GM18861 (cell line): Measurements from ENCODE around the gene CLEC4G.
A peak's percentile ranks its signal among the peaks of the same experiment; 100 is the strongest.

ENCODE experiments used
- ATAC-seq: cut with Tn5 transposase; IDR thresholded peaks from one replicate; pipeline ENCODE4 v1.9.1; 2021; ENCODE audit not compliant: unreplicated experiment

The CLEC4G gene

GRCh38 chr19:7698583-7698982 lies 33.3 kb downstream of the CLEC4G start:
- no peak for ATAC-seq

GRCh38 chr19:7697721-7698287 lies 34.1 kb downstream of the CLEC4G start:
- ATAC-seq: no peak

GRCh38 chr19:7694499-7694898 lies 37.4 kb downstream of the CLEC4G start:
- no peak for ATAC-seq

- no peak for ATAC-seq
Measured at GRCh38 chr19:7692417-7693088, 39.4 kb downstream of the CLEC4G start.

- no peak for ATAC-seq
Measured at GRCh38 chr19:7691497-7691896, 40.4 kb downstream of the CLEC4G start.

- ATAC-seq: no peak
Measured at GRCh38 chr19:7690779-7691258, 41.1 kb downstream of the CLEC4G start.

GRCh38 chr19:7689165-7689564 lies 42.7 kb downstream of the CLEC4G start:
- no peak for ATAC-seq

GRCh38 chr19:7687177-7687576 lies 44.7 kb downstream of the CLEC4G start:
- no peak for ATAC-seq

- ATAC-seq: no peak
Measured at GRCh38 chr19:7685546-7686445, 46.1 kb downstream of the CLEC4G start.

GRCh38 chr19:7682175-7682855 lies 49.6 kb downstream of the CLEC4G start:
- no peak for ATAC-seq

- no peak for ATAC-seq
Measured at GRCh38 chr19:7681340-7682174, 50.4 kb downstream of the CLEC4G start.

- ATAC-seq: peak; percentile 50
Measured at GRCh38 chr19:7680606-7681339, 51.1 kb downstream of the CLEC4G start, which contains the start of gene TRAPPC5. Gene TRAPPC5 (plus strand): TSS chr19:7680833. CDS start chr19:7682254, 1,421 bp downstream.

GRCh38 chr19:7679771-7680605 lies 51.9 kb downstream of the CLEC4G start:
- no peak for ATAC-seq

- ATAC-seq: peak; percentile 41
Measured at GRCh38 chr19:7678971-7679751, 52.7 kb downstream of the CLEC4G start.
